GM23338 (cell line): Measurements from ENCODE around the gene PLA2G2E. TPM values are rescaled to one million over a fixed set of nuclear protein-coding genes. Genes with fewer than 3 reads are reported as not detected.

Experiments
- ATAC-seq: fragments of 200-7000 bp; cut with Tn5 transposase; 3 replicates; pipeline ENCODE4 v1.9.1; 2020
- DNase-seq: peaks from one replicate; pipeline ENCODE4 v3.0.0-alpha.2; 2015; ENCODE audit warnings: low spot score
- H2AFZ ChIP-seq: fragments of 200-600 bp; sonication (generic); 2 replicates; pipeline ENCODE4 v1.8.0; 2016; ENCODE audit warnings: antibody characterized with exemption, mild to moderate bottlenecking, moderate library complexity
- H3F3A ChIP-seq: fragments of 200-600 bp; sonication (generic); replicated peaks from 2 replicates; pipeline ENCODE4 v1.8.0; 2017; ENCODE audit warnings: antibody characterized with exemption, mixed run types, low read depth
- H3K27ac ChIP-seq: fragments of 200-600 bp; sonication (generic); 2 replicates; pipeline ENCODE4 v1.6.1; 2016; ENCODE audit warnings: low read depth
- H3K27me3 ChIP-seq: fragments of 200-600 bp; sonication (generic); 2 replicates; pipeline ENCODE4 v1.8.0; 2016; ENCODE audit warnings: mild to moderate bottlenecking, mixed run types, moderate library complexity; ENCODE audit not compliant: insufficient read depth
- H3K36me3 ChIP-seq: fragments of 200-600 bp; sonication (generic); 2 replicates; pipeline ENCODE4 v1.8.0; 2016; ENCODE audit warnings: mild to moderate bottlenecking; ENCODE audit not compliant: insufficient read depth
- H3K4me1 ChIP-seq: fragments of 200-600 bp; sonication (generic); 2 replicates; pipeline ENCODE4 v1.8.0; 2016; ENCODE audit warnings: mild to moderate bottlenecking, moderate library complexity; ENCODE audit not compliant: insufficient read depth
- H3K4me2 ChIP-seq: fragments of 200-600 bp; sonication (generic); 2 replicates; pipeline ENCODE4 v1.7.1; 2017; ENCODE audit warnings: mixed run types
- H3K4me3 ChIP-seq: fragments of 200-600 bp; sonication (generic); 2 replicates; pipeline ENCODE4 v1.6.1; 2016; ENCODE audit warnings: mixed run types
- H3K79me2 ChIP-seq: fragments of 200-600 bp; sonication (generic); replicated peaks from 2 replicates; pipeline ENCODE4 v1.8.0; 2017; ENCODE audit warnings: mild to moderate bottlenecking; ENCODE audit not compliant: insufficient read depth
- H3K9me2 ChIP-seq: fragments of 200-600 bp; sonication (generic); 2 replicates; pipeline ENCODE4 v1.8.0; 2017; ENCODE audit not compliant: insufficient read depth
- H4K20me1 ChIP-seq: fragments of 200-600 bp; sonication (generic); replicated peaks from 2 replicates; pipeline ENCODE4 v1.8.0; 2017; ENCODE audit warnings: mild to moderate bottlenecking; ENCODE audit not compliant: insufficient read depth
- H3K27ac Mint-ChIP-seq: 2 replicates; pipeline ENCODE4 v1.8.0; 2020; ENCODE audit warnings: inconsistent platforms, mild to moderate bottlenecking, moderate library complexity, mixed read lengths
- H3K27me3 Mint-ChIP-seq: 3 replicates; pipeline ENCODE4 v1.8.0; 2022; ENCODE audit warnings: low read depth, mild to moderate bottlenecking, moderate library complexity, mixed read lengths, inconsistent platforms; ENCODE audit not compliant: insufficient read depth, poor library complexity
- H3K36me3 Mint-ChIP-seq: 3 replicates; pipeline ENCODE4 v1.8.0; 2021; ENCODE audit warnings: low read depth, mild to moderate bottlenecking, inconsistent platforms, moderate library complexity, mixed read lengths
- H3K4me1 Mint-ChIP-seq: 3 replicates; pipeline ENCODE4 v1.8.0; 2020; ENCODE audit warnings: mild to moderate bottlenecking, inconsistent platforms, mixed read lengths
- H3K4me3 Mint-ChIP-seq: 3 replicates; pipeline ENCODE4 v1.8.0; 2021; ENCODE audit warnings: moderate library complexity, mild to moderate bottlenecking, inconsistent platforms, mixed read lengths
- H3K9me3 Mint-ChIP-seq: 3 replicates; pipeline ENCODE4 v1.8.0; 2020; ENCODE audit warnings: moderate library complexity, mild to moderate bottlenecking, inconsistent platforms, mixed read lengths
- CREB1 ChIP-seq: fragments of 250-450 bp; sonication (Bioruptor Pico); IDR thresholded peaks from 2 replicates; pipeline ENCODE4 v1.5.0; 2020; ENCODE audit warnings: low read depth, mild to moderate bottlenecking, moderate library complexity
- CTCF ChIP-seq, 2 experiments: fragments of 200-600 bp in 1 of 2; sonication (generic) in 1 of 2; conservative IDR thresholded peaks; 2 replicates each; pipeline versions ENCODE4 v1.5.1 to v1.6.1; 2016 to 2017; ENCODE audit warnings: antibody characterized with exemption in 2 of 2, low read depth in 2 of 2, mild to moderate bottlenecking in 2 of 2, moderate library complexity in 1 of 2
- ETS1 ChIP-seq: IDR thresholded peaks from 2 replicates; pipeline ENCODE4 v1.6.1; 2016; ENCODE audit warnings: antibody characterized with exemption
- EZH2 ChIP-seq: fragments of 200-600 bp; sonication (generic); IDR thresholded peaks from one replicate; pipeline ENCODE4 v1.8.0; 2017; ENCODE audit warnings: antibody characterized with exemption, mild to moderate bottlenecking, low read depth; ENCODE audit not compliant: unreplicated experiment
- EZH2phosphoT487 ChIP-seq: fragments of 200-600 bp; sonication (generic); IDR thresholded peaks from one replicate; pipeline ENCODE4 v1.8.1; 2018; ENCODE audit warnings: antibody characterized with exemption; ENCODE audit not compliant: unreplicated experiment
- JUNB ChIP-seq: IDR thresholded peaks from one replicate; pipeline ENCODE4 v1.6.1; 2016; ENCODE audit warnings: antibody characterized with exemption; ENCODE audit not compliant: unreplicated experiment
- NANOG ChIP-seq: IDR thresholded peaks from 2 replicates; pipeline ENCODE4 v1.6.1; 2016; ENCODE audit warnings: antibody characterized with exemption, borderline replicate concordance
- POLR2AphosphoS5 ChIP-seq: IDR thresholded peaks from 2 replicates; pipeline ENCODE4 v1.6.1; 2016; ENCODE audit warnings: antibody characterized with exemption, low read depth
- REST ChIP-seq: IDR thresholded peaks from one replicate; pipeline ENCODE4 v1.6.1; 2018; ENCODE audit warnings: antibody characterized with exemption; ENCODE audit not compliant: unreplicated experiment
- STAT1 ChIP-seq: IDR thresholded peaks from one replicate; pipeline ENCODE4 v1.6.1; 2016; ENCODE audit warnings: antibody characterized with exemption; ENCODE audit not compliant: unreplicated experiment
- ZNF114 ChIP-seq: fragments of 250-450 bp; sonication (Bioruptor Pico); IDR thresholded peaks from 2 replicates; pipeline ENCODE4 v1.5.0; 2020; ENCODE audit warnings: mild to moderate bottlenecking, moderate library complexity
- ZNF331 ChIP-seq: fragments of 250-450 bp; sonication (Bioruptor Pico); IDR thresholded peaks from 2 replicates; pipeline ENCODE4 v1.5.0; 2020; ENCODE audit warnings: low read depth, mild to moderate bottlenecking, moderate library complexity
- ZNF462 ChIP-seq: fragments of 250-450 bp; sonication (Bioruptor Pico); IDR thresholded peaks from 2 replicates; pipeline ENCODE4 v1.5.0; 2020; ENCODE audit warnings: mild to moderate bottlenecking, moderate library complexity
- polyA plus RNA-seq: library from polyadenylated mRNA; unstranded; fragments of >200 nt; fragmentation: Nextera tagmentation; extraction: Ambion mirVana; gene quantifications from 2 replicates; pipeline ENCODE4 v1.2.1, GENCODE V29; 2016
- total RNA-seq: library from RNA; depleted of rRNA; stranded (reverse); fragments of >200 nt; shearing (Covaris generic); gene quantifications from 2 replicates; pipeline ENCODE4 v1.2.3, GENCODE V29; 2014

PLA2G2E gene
- total and polyA plus RNA-seq, 2 experiments from 2014 or later: not detected

- Mint-ChIP-seq H3K27me3 (peaks cover 1% of the 10 kb centered on the region), H3K4me3 (no peak overlapping the region), H3K9me3 (no peaks in the 10 kb centered on the region), H3K4me1 (peaks cover 14% of the 10 kb centered on the region; the same call in 2 of the 3 replicates), H3K27ac (no peak overlapping the region), H3K36me3 (peaks cover 28% of the 10 kb centered on the region)
- Histone ChIP-seq H2AFZ (no peak overlapping the region), H3F3A (no peaks in the 10 kb centered on the region), H3K4me2 (no peak overlapping the region), H3K36me3 (peaks cover 4% of the 10 kb centered on the region; the same call in 1 of the 2 replicates), H3K9me2 (no peaks in the 10 kb centered on the region), H3K4me3 (no peak overlapping the region), H3K27ac (no peak overlapping the region), H3K4me1 (peaks cover 3% of the 10 kb centered on the region; the same call in 1 of the 2 replicates), H3K79me2 (peaks cover 87% of the 10 kb centered on the region), H4K20me1 (peaks cover 56% of the 10 kb centered on the region), H3K27me3 (no peaks in the 10 kb centered on the region)
- TF ChIP-seq ZNF114: no peak
- TF ChIP-seq ETS1: no peak
- TF ChIP-seq ZNF462 (CRISPR knock-in tag): no peak
- TF ChIP-seq POLR2AphosphoS5: no peak
- no peak for TF ChIP-seq REST
- TF ChIP-seq CTCF (conservative IDR thresholded peaks at IDR 0.05; ENCODE audit: low read depth in 2 of 2): no peak
- TF ChIP-seq NANOG: no peak
- TF ChIP-seq STAT1: no peak
- no peak for TF ChIP-seq JUNB
- TF ChIP-seq ZNF331 (CRISPR knock-in tag): no peak
- no peak for TF ChIP-seq CREB1 (CRISPR knock-in tag)
- no peak for TF ChIP-seq EZH2phosphoT487
- no peak for TF ChIP-seq EZH2
- DNase-seq: no peak
- ATAC-seq: no peak
Measured at GRCh38 chr1:19888112-19888511, 35.3 kb downstream of the PLA2G2E start.
